ENCODE data around the gene KRT5.

Gene KRT5

GRCh38 chr12:52535574-52535973, 15.4 kb upstream of the KRT5 start:
- DNase-seq = no peak

GRCh38 chr12:52534482-52534881, 14.3 kb upstream of the KRT5 start:
- DNase-seq = no peak

GRCh38 chr12:52533686-52534470, 13.7 kb upstream of the KRT5 start:
- no peak for DNase-seq

GRCh38 chr12:52532636-52533035, 12.4 kb upstream of the KRT5 start:
- DNase-seq = no peak

- no peak for DNase-seq
These were observed 11.5 kb upstream of the KRT5 start for GRCh38 chr12:52531566-52532300.

GRCh38 chr12:52530905-52531304, 10.7 kb upstream of the KRT5 start:
- no peak for DNase-seq

- DNase-seq = no peak
These were observed 10.2 kb upstream of the KRT5 start for GRCh38 chr12:52530366-52530765.

GRCh38 chr12:52529846-52530245, 9.7 kb upstream of the KRT5 start:
- DNase-seq = no peak

GRCh38 chr12:52529417-52529816, 9.2 kb upstream of the KRT5 start:
- DNase-seq = no peak

- no peak for DNase-seq
These were observed 8.5 kb upstream of the KRT5 start for GRCh38 chr12:52528641-52529143.

GRCh38 chr12:52527121-52527800, 7.1 kb upstream of the KRT5 start:
- DNase-seq = no peak

- DNase-seq = no peak
These were observed 6.3 kb upstream of the KRT5 start for GRCh38 chr12:52526511-52526951.

GRCh38 chr12:52525661-52526499, 5.7 kb upstream of the KRT5 start:
- no peak for DNase-seq

GRCh38 chr12:52524898-52525591, 4.9 kb upstream of the KRT5 start:
- DNase-seq = no peak

- DNase-seq = no peak
These were observed 4.2 kb upstream of the KRT5 start for GRCh38 chr12:52524241-52524897.

- no peak for DNase-seq
These were observed 3.6 kb upstream of the KRT5 start for GRCh38 chr12:52523824-52524223.

- DNase-seq = no peak
These were observed 2.3 kb upstream of the KRT5 start for GRCh38 chr12:52522346-52523011.

- DNase-seq = no peak
These were observed 1.5 kb upstream of the KRT5 start for GRCh38 chr12:52521568-52522266.

- no peak for DNase-seq
These were observed 977 bp upstream of the KRT5 start for GRCh38 chr12:52521175-52521567.

GRCh38 chr12:52519387-52519703, 849 bp downstream of the KRT5 start:
- DNase-seq = no peak

All from OCI-M1 (cell line).